Measurements from ENCODE around the gene CPAMD8. TPM values are rescaled to one million over a fixed set of nuclear protein-coding genes. Genes with fewer than 3 reads are reported as not detected.
A peak's percentile ranks its signal among the peaks of the same experiment; 100 is the strongest.

Gene CPAMD8
- 10 to 100 TPM in 3 of 4 donors, 1 to 10 TPM in 1; 2.8 to 18.3 (median 15.7) TPM for total RNA-seq

DNA sequence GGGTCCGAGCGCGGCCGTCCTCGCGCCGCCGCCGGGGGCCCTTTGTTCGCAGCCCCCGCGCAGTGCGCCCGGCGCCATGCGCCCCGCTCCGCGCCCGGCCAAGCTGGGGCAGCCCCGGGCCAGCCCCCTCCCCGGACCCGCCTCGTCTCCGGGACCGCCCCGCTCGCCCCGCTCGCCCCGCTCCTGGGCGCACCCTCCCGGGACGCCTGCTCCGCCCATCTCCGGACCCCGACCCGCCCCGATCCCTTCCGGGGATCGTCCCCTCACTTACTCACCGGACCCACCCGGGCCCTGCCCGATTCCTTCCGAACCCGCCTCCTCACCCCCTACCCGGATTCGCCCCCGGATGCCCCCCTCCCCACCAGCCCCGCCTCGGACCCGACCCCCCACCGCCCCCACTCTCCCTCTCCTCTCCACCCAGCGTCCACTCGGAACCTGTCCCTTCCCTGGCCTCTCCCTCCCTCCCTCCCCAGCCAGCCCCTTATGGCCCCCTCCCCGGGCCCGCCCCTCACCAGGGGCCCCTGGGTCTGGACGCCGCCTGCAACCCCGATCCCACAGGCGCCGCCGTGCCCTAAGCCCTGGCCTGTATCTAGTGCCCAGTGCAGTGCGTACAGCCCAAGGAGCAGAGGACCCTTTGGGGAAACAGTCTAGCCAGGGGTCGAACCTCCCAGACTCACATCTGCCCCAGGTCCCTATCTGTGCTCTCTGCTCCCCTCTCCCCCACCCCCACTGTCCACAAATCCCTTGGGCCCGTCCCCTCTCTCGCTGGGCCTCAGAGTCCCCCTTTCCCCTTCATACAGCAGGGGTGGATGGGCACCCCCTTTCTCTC lies at the start of gene CPAMD8:
CPAMD8 (minus strand) TSS at position 105 of the 829 bp plus-strand sequence. CDS start 168 bp downstream, outside the sequence.
- intact Hi-C loops (cut with DNase I; ENCODE audit: low total_unique reads): no loop called here
- Histone ChIP-seq H3K9me3 (peaks cover 0 to 4% of the 10 kb centered on the region in 2 donors), H3K4me3 (no peak within 1 kb of the TSS), H3K4me1 (no peaks in the 10 kb centered on the region), H3K27me3 (no peaks in the 10 kb centered on the region), H3K36me3 (no peaks in the 10 kb centered on the region), H3K27ac (no peak within 1 kb of the TSS)
- no peak for DNase-seq
- TF ChIP-seq POLR2A (IDR thresholded peaks at IDR 0.05): no peak
- TF ChIP-seq, protein P1, sequence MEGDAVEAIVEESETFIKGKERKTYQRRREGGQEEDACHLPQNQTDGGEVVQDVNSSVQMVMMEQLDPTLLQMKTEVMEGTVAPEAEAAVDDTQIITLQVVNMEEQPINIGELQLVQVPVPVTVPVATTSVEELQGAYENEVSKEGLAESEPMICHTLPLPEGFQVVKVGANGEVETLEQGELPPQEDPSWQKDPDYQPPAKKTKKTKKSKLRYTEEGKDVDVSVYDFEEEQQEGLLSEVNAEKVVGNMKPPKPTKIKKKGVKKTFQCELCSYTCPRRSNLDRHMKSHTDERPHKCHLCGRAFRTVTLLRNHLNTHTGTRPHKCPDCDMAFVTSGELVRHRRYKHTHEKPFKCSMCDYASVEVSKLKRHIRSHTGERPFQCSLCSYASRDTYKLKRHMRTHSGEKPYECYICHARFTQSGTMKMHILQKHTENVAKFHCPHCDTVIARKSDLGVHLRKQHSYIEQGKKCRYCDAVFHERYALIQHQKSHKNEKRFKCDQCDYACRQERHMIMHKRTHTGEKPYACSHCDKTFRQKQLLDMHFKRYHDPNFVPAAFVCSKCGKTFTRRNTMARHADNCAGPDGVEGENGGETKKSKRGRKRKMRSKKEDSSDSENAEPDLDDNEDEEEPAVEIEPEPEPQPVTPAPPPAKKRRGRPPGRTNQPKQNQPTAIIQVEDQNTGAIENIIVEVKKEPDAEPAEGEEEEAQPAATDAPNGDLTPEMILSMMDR (IDR thresholded peaks at IDR 0.05): no peak

DNA sequence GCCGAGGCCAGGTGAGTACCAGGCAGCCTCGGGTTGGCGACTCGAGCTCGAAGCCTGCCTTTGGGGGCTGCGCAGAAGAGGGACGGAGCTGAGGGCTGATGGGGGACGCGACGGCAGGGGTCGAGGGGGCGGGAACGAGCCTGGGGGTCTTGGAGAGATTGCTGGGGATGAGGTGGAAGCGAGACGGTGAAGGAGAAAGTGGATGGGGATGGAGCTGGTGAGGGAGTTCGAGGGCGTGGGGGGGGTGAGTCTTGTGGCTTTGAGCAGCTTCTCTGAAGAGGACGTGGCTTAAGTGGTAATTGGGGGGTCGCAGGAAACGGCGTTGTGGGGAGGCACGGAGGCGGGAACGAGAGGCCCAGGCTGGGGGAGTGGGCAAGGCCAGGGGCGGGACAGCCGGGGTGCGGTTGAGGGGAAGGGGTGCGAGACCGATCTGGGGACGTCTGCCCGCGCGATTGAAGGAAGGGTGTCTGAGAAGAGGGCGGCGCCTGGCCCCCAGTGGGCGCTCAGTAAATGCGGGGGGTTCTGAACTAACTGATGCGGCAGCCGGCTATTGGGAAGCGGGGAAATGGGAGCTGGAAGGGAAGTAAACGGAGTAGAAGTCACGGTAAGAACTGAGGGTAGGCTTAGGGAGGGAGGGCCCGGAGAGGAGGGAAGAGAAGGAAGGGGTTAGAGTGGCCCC lies 49.4 kb upstream of the CPAMD8 start:
- peaks cover 5 to 22% of the 10 kb centered on the region in 2 donors for H3K4me1 ChIP-seq
- H3K36me3 ChIP-seq: no peaks in the 10 kb centered on the region
- no peaks in the 10 kb centered on the region for H3K27me3 ChIP-seq
- H3K27ac ChIP-seq: peak overlapping the region; percentile 91 to 92
- intact Hi-C loops (cut with DNase I; ENCODE audit: low total_unique reads): loop anchor here (10.0 kb wide), 2 partner anchors 59 to 199 kb away; no protein-coding TSS in a partner anchor
- peak; percentile 56 to 59 for DNase-seq
- H3K4me3 ChIP-seq: peak overlapping the region; percentile 77 to 84
- TF ChIP-seq, protein P1 (IDR thresholded peaks at IDR 0.05): no peak
- TF ChIP-seq POLR2A (IDR thresholded peaks at IDR 0.05): no peak
- no peaks in the 10 kb centered on the region for H3K9me3 ChIP-seq

DNA sequence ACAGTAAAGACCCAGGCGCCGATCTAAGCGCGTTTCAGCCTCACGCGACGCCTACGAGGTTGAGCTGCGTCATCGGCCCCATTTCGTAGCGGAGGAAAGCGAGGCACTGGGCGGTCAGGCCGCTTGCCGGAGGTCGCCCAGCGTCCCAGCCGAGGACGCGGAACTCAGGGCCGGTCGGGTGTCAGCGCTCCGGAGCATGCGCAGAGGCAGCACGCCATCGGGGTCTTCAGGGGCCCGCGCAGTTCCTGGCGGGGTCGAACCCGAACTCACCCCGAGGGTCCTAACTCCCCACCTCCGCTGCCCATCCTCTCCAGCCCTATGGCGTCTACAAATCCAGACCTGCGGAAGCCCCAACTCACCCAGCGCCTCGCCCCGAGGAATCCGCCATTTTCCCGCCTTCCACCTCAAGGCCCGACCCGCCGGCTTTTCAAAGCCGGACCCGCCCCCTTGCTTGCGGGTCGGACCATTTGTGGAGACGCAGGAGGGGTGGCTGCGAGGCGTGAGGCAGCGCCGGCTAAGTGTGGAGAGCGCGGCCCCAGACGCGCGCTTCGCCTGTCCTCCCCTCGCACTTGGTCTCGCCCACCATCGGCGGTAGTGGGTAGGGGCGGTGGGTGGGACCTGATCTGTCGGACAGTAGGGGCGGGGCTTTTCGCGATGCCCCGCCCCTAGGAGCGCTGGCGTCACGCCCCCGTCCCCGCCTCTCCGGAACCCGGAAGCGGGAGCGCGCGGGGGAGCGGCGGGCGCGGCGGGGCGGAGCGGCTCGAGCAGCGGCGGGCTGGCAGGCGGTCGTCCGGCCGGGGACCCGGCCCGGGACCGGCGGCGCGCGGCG lies 48.6 kb upstream of the CPAMD8 start, which contains the start of the genes HAUS8 and MYO9B:
HAUS8 (minus strand) TSS at position 418 of the 829 bp plus-strand sequence; CDS start at position 388, 30 bp downstream.
MYO9B (plus strand) TSS at position 743 of the 829 bp plus-strand sequence. CDS start 25,941 bp downstream, outside the sequence.
- peak within 1 kb of the TSS; percentile 91 to 92 for H3K27ac ChIP-seq
- no peaks in the 10 kb centered on the region for H3K27me3 ChIP-seq
- peak within 1 kb of the TSS; percentile 77 to 84 for H3K4me3 ChIP-seq
- no peaks in the 10 kb centered on the region for H3K36me3 ChIP-seq
- peak; percentile 69 to 89 for TF ChIP-seq POLR2A (IDR thresholded peaks at IDR 0.05)
- TF ChIP-seq, protein P1 (IDR thresholded peaks at IDR 0.05): peak in 1 of 4 experiments; percentile 43
- H3K4me1 ChIP-seq: peaks cover 5 to 22% of the 10 kb centered on the region in 2 donors
- intact Hi-C loops (cut with DNase I; ENCODE audit: low total_unique reads): loop anchor here (10.0 kb wide), 2 partner anchors 60 to 200 kb away; no protein-coding TSS in a partner anchor
- H3K9me3 ChIP-seq: no peaks in the 10 kb centered on the region
- peak; percentile 99 to 100 for DNase-seq

DNA sequence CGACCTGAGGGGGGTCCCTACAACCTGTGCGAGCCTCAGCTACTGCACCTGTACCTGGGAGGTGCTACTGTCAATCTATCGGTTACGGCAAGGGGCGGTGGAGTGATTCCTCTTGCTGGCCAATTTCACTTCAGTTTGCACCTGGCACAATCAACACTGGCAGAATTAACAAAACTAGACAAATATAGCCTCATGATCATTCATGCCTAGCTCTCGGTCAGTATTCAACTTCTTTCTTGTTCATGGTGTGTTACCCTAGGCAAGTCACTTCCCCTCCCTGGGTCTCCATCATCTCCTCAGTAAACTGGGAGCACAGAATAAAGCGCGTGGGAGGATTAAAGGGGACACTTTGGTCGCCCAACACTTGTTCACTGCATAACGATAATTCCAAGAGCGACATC lies 48.0 kb upstream of the CPAMD8 start:
- intact Hi-C loops (cut with DNase I; ENCODE audit: low total_unique reads): loop anchor here (10.0 kb wide), 2 partner anchors 60 to 200 kb away; no protein-coding TSS in a partner anchor
- Histone ChIP-seq H3K27ac (peak overlapping the region; percentile 76 to 92), H3K36me3 (no peaks in the 10 kb centered on the region), H3K4me3 (peak overlapping the region; percentile 60 to 72), H3K4me1 (peaks cover 5 to 22% of the 10 kb centered on the region in 2 donors), H3K9me3 (no peaks in the 10 kb centered on the region), H3K27me3 (no peaks in the 10 kb centered on the region)
- no peak for DNase-seq
- TF ChIP-seq, protein P1 (IDR thresholded peaks at IDR 0.05): no peak
- TF ChIP-seq POLR2A (IDR thresholded peaks at IDR 0.05): no peak
